ENCODE results near the gene BIRC6. TPM values are rescaled to one million over a fixed set of nuclear protein-coding genes. Genes with fewer than 3 reads are reported as not detected.
"Not testable (repeated sequence)": the region's sequence is repeated elsewhere in the genome, so short reads cannot be mapped to it uniquely, and the experiment has no call there.

The BIRC6 gene
- total and polyA plus RNA-seq, 3 donors from 2014 or later, result 48.9 to 182 (median 177) TPM

DNA sequence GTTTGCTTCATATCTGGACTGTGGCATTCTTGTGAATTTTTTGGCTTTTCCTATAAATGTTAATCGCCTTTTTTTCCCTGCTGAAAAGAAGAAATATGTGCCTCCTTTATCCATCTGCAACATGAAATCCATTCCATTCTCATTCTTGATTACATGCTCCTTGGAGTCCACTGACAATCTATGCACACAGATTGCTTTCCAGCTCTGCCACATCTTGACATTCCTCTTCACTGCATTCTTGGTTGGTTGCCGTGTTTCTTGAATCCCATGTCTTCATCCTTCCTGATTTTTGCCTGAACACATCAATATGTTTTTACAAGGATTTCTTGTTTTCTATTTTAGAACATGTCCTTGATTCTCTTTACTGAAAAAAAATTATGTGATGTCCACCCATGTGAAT lies 26.7 kb upstream of the BIRC6 start:
- H3K36me3 ChIP-seq (ENCODE audit: low read depth, missing control alignments), result no peaks in the 10 kb centered on the region
- H3K27me3 ChIP-seq, result no peaks in the 10 kb centered on the region
- WGBS, 2 donors, result 38 to 56% methylated on average over 2 of the region's 2 CpGs
- no peaks in the 10 kb centered on the region for H3K4me1 ChIP-seq
- no peak overlapping the region for H3K4me3 ChIP-seq
- H3K9me3 ChIP-seq, result no peaks in the 10 kb centered on the region
- TF ChIP-seq POLR2A (IDR thresholded peaks at IDR 0.05), result no peak
- no peak for TF ChIP-seq CTCF (IDR thresholded peaks at IDR 0.05)
- H3K27ac ChIP-seq, result no peak overlapping the region
- intact Hi-C loops (cut with DNase I; ENCODE audit: low total_unique reads), result no loop called here
- DNase-seq, result no peak

DNA sequence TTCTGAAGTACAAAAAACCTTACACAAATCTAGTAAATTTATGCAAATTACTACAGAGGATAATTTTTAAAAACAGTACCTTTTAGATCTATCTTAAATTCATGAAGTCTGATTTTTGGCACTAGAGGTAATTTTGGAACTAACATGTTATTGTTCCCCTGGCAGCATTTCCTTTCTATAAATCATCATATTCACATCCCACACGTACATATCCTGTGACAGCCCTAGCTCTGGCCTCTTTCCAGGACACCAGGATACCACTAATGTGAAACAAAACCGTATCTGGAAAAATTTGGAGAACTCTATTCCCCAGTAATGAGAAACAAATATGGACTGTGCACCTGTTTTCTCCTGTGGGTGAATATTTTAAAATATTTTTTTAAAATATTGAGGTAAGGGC lies 14.0 kb upstream of the BIRC6 start:
- Histone ChIP-seq H3K4me1 (no peaks in the 10 kb centered on the region), H3K9me3 (no peaks in the 10 kb centered on the region), H3K4me3 (no peak overlapping the region), H3K27me3 (no peaks in the 10 kb centered on the region), H3K27ac (no peak overlapping the region), H3K36me3 (ENCODE audit: low read depth, missing control alignments) (no peaks in the 10 kb centered on the region)
- WGBS, 2 donors, result 35 to 52% methylated on average over 2 of the region's 2 CpGs
- intact Hi-C loops (cut with DNase I; ENCODE audit: low total_unique reads), result no loop called here
- no peak for DNase-seq
- TF ChIP-seq POLR2A (IDR thresholded peaks at IDR 0.05) (no peak), CTCF (IDR thresholded peaks at IDR 0.05) (no peak)

DNA sequence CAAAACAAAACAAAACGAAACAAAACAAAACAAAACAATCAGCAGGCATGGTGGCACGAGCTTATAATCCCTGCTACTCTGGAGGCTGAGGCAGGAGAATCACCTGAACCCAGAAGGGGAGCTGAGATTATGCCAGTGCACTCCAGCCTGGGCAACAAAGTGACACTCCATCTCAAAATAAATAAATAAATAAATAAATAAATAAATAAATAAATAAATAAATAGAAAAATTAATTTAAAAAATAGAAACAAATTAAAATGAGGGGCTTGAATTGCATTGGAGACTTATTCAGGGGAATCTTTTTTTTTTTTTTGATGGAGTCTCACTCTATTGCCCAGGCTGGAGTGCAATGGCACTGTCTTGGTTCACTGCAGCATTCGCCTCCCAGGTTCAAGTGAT lies 6.0 kb upstream of the BIRC6 start:
- H3K4me1 ChIP-seq; H3K9me3 ChIP-seq; DNase-seq; H3K27ac ChIP-seq; intact Hi-C loops (cut with DNase I; ENCODE audit: low total_unique reads); H3K27me3 ChIP-seq; H3K4me3 ChIP-seq; H3K36me3 ChIP-seq (ENCODE audit: low read depth, missing control alignments): not testable (repeated sequence)
- WGBS, 2 donors, result 89 to 94% methylated on average over 3 of the region's 3 CpGs

- H3K4me3 ChIP-seq, result peak overlapping the region; percentile 98 to 99
- intact Hi-C loops (cut with DNase I; ENCODE audit: low total_unique reads), result no loop called here
- peaks cover 21% of the 10 kb centered on the region for H3K4me1 ChIP-seq
- DNase-seq, result no peak
- H3K9me3 ChIP-seq, result no peaks in the 10 kb centered on the region
- no peaks in the 10 kb centered on the region for H3K36me3 ChIP-seq (ENCODE audit: low read depth, missing control alignments)
- no peaks in the 10 kb centered on the region for H3K27me3 ChIP-seq
- peak overlapping the region; percentile 98 for H3K27ac ChIP-seq
- TF ChIP-seq POLR2A (IDR thresholded peaks at IDR 0.05) (no peak), CTCF (IDR thresholded peaks at IDR 0.05) (no peak)
- 9 to 11% methylated on average over 9 to 10 of the region's 10 CpGs for WGBS, 2 donors
Measured at GRCh38 chr2:32355976-32356680, 695 bp upstream of the BIRC6 start.

- intact Hi-C loops (cut with DNase I; ENCODE audit: low total_unique reads), result no loop called here
- peaks cover 21% of the 10 kb centered on the region for H3K4me1 ChIP-seq
- no peaks in the 10 kb centered on the region for H3K36me3 ChIP-seq (ENCODE audit: low read depth, missing control alignments)
Measured at GRCh38 chr2:32357318-32358110, 691 bp downstream of the BIRC6 start.

More at GRCh38 chr2:32357318-32358110, 691 bp downstream of the BIRC6 start:
- TF ChIP-seq POLR2A (IDR thresholded peaks at IDR 0.05), result no peak
- TF ChIP-seq CTCF (IDR thresholded peaks at IDR 0.05), result no peak
- no peaks in the 10 kb centered on the region for H3K27me3 ChIP-seq
- peak overlapping the region; percentile 98 for H3K27ac ChIP-seq
- peak; percentile 50 for DNase-seq
- 0 to 1% methylated on average over 46 to 64 of the region's 65 CpGs for WGBS, 2 donors
- no peaks in the 10 kb centered on the region for H3K9me3 ChIP-seq
- H3K4me3 ChIP-seq, result peak overlapping the region; percentile 98 to 99

Measured in testis (tissue), 3 donors.